ENCODE data around the gene SLC25A21.
A peak's percentile ranks its signal among the peaks of the same experiment; 100 is the strongest.

SLC25A21 gene

GRCh38 chr14:36942522-36943245, 229.7 kb downstream of the SLC25A21 start:
- Histone ChIP-seq H3K4me2 (ENCODE audit: low read length) (no peak overlapping the region), H3F3A (ENCODE audit: control insufficient read depth, insufficient read depth) (no peaks in the 10 kb centered on the region), H3K36me3 (ENCODE audit: control insufficient read depth, low read length) (no peaks in the 10 kb centered on the region), H3K4me1 (ENCODE audit: control insufficient read depth, low read length) (no peaks in the 10 kb centered on the region), H3K27ac (ENCODE audit: low read depth, low read length) (no peak overlapping the region), H3K9me3 (ENCODE audit: control insufficient read depth, insufficient read depth, low read length) (no peaks in the 10 kb centered on the region), H3K4me3 (ENCODE audit: low read length) (no peak overlapping the region), H4K20me1 (ENCODE audit: control insufficient read depth, insufficient read depth, low read depth, low read length) (no peaks in the 10 kb centered on the region), H3K9me2 (replicated peaks; ENCODE audit: control insufficient read depth, low read length) (no peaks in the 10 kb centered on the region), H3K79me2 (ENCODE audit: control insufficient read depth, low read length) (no peaks in the 10 kb centered on the region), H3K27me3 (ENCODE audit: control insufficient read depth, low read length) (no peaks in the 10 kb centered on the region; the same call in 1 of the 2 replicates)
- TF ChIP-seq, protein P1, sequence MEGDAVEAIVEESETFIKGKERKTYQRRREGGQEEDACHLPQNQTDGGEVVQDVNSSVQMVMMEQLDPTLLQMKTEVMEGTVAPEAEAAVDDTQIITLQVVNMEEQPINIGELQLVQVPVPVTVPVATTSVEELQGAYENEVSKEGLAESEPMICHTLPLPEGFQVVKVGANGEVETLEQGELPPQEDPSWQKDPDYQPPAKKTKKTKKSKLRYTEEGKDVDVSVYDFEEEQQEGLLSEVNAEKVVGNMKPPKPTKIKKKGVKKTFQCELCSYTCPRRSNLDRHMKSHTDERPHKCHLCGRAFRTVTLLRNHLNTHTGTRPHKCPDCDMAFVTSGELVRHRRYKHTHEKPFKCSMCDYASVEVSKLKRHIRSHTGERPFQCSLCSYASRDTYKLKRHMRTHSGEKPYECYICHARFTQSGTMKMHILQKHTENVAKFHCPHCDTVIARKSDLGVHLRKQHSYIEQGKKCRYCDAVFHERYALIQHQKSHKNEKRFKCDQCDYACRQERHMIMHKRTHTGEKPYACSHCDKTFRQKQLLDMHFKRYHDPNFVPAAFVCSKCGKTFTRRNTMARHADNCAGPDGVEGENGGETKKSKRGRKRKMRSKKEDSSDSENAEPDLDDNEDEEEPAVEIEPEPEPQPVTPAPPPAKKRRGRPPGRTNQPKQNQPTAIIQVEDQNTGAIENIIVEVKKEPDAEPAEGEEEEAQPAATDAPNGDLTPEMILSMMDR (IDR thresholded peaks at IDR 0.05; ENCODE audit: low read depth, low read length, poor library complexity, severe bottlenecking) = no peak
- no peak for TF ChIP-seq EZH2phosphoT487 (IDR thresholded peaks at IDR 0.05; ENCODE audit: borderline replicate concordance, low read length)

DNA sequence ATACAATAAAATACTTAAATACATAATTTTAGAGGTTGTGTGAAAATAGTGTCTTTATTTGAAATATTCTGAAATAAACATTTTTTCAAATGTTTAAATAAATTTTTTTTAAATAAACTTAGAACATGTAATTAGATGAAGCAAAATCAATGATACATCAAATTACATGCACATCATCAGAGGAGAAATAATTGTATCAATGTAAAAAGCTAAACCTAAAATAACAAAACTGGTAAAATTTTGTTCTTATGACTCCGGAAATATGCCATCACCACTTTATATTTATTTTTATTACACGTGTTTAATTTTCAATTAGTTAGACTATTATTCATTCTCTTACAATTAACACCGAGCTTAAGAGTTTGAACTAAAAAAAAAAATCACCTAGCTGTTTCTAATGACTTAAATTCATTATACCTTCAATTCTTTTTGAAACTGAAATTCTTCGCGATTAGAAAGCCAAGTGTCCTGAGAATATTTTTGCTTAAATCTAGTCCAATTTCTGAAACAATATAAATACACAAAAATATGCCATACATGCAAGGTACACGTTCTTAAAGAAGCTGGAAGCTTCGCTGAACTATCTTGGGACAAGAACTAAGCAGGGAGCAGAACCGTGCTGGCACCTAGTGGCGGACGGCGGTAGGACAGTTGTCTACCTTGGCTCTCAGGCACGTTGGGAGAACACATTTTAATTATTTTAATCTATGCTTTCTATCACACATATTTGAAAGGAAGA, 230.5 kb downstream of the SLC25A21 start:
- Histone ChIP-seq H3K36me3 (ENCODE audit: control insufficient read depth, low read length) (no peaks in the 10 kb centered on the region), H3K79me2 (ENCODE audit: control insufficient read depth, low read length) (no peaks in the 10 kb centered on the region), H3K4me2 (ENCODE audit: low read length) (no peak overlapping the region), H3K4me3 (ENCODE audit: low read length) (no peak overlapping the region), H3K27ac (ENCODE audit: low read depth, low read length) (no peak overlapping the region), H3K9me2 (replicated peaks; ENCODE audit: control insufficient read depth, low read length) (no peaks in the 10 kb centered on the region), H3K9me3 (ENCODE audit: control insufficient read depth, insufficient read depth, low read length) (no peaks in the 10 kb centered on the region), H4K20me1 (ENCODE audit: control insufficient read depth, insufficient read depth, low read depth, low read length) (no peaks in the 10 kb centered on the region), H3F3A (ENCODE audit: control insufficient read depth, insufficient read depth) (no peaks in the 10 kb centered on the region), H3K27me3 (ENCODE audit: control insufficient read depth, low read length) (no peaks in the 10 kb centered on the region; the same call in 1 of the 2 replicates), H3K4me1 (ENCODE audit: control insufficient read depth, low read length) (no peaks in the 10 kb centered on the region)
- TF ChIP-seq EZH2phosphoT487 (IDR thresholded peaks at IDR 0.05; ENCODE audit: borderline replicate concordance, low read length) = no peak
- TF ChIP-seq, protein P1 (IDR thresholded peaks at IDR 0.05; ENCODE audit: low read depth, low read length, poor library complexity, severe bottlenecking) = peak; percentile 91

DNA sequence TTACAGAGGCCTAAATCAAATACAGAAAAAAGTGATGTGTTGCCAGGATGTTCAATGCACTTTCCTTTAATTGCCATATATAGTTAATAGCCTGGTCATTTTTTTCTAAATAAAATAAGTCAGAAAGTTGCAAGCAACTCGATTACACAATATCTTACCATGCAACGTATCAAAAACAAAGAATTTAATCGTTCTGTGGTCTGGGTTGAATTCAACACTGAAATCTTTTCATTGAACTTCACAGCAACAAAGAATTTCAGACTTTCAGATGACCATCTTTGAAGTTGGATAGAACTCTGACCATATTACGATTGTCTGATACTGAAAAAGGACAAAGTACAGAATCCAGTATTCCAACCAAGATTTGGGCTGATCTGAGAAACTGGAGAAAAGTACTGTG, 231.9 kb downstream of the SLC25A21 start:
- H3K79me2 ChIP-seq (ENCODE audit: control insufficient read depth, low read length) = no peaks in the 10 kb centered on the region
- H3K9me3 ChIP-seq (ENCODE audit: control insufficient read depth, insufficient read depth, low read length) = no peaks in the 10 kb centered on the region
- no peaks in the 10 kb centered on the region for H3K9me2 ChIP-seq (replicated peaks; ENCODE audit: control insufficient read depth, low read length)
- no peak overlapping the region for H3K4me3 ChIP-seq (ENCODE audit: low read length)
- no peaks in the 10 kb centered on the region for H4K20me1 ChIP-seq (ENCODE audit: control insufficient read depth, insufficient read depth, low read depth, low read length)
- no peaks in the 10 kb centered on the region for H3K36me3 ChIP-seq (ENCODE audit: control insufficient read depth, low read length)
- no peak overlapping the region for H3K27ac ChIP-seq (ENCODE audit: low read depth, low read length)
- H3K4me2 ChIP-seq (ENCODE audit: low read length) = no peak overlapping the region
- no peaks in the 10 kb centered on the region; the same call in 1 of the 2 replicates for H3K27me3 ChIP-seq (ENCODE audit: control insufficient read depth, low read length)
- no peaks in the 10 kb centered on the region for H3K4me1 ChIP-seq (ENCODE audit: control insufficient read depth, low read length)
- no peak for TF ChIP-seq EZH2phosphoT487 (IDR thresholded peaks at IDR 0.05; ENCODE audit: borderline replicate concordance, low read length)
- TF ChIP-seq, protein P1 (IDR thresholded peaks at IDR 0.05; ENCODE audit: low read depth, low read length, poor library complexity, severe bottlenecking) = no peak
- H3F3A ChIP-seq (ENCODE audit: control insufficient read depth, insufficient read depth) = no peaks in the 10 kb centered on the region

Measured in DOHH2 (cell line).